HepG2 (cell line): Measurements from ENCODE around the gene PSMB11. TPM values are rescaled to one million over a fixed set of nuclear protein-coding genes. Genes with fewer than 3 reads are reported as not detected.
A peak's percentile ranks its signal among the peaks of the same experiment; 100 is the strongest.

Experiments used
- ATAC-seq: fragments of 200-7000 bp; cut with Tn5 transposase; 3 replicates; pipeline ENCODE4 v1.9.1; 2020; ENCODE audit warnings: mild to moderate bottlenecking, moderate library complexity
- BruUV-seq: library from RNA; stranded (reverse); fragments of 400-500 nt; replicated peaks from 2 replicates; lab custom pipeline; 2021; lab: Mats Ljungman, UMichigan
- CTCF ChIA-PET: fragments of 300-600 bp; formaldehyde crosslinking; extraction: SDS; loops from one replicate; lab custom pipeline; 2021; ENCODE audit warnings: low total read pairs, inconsistent platforms, low intra/inter-chr PET ratio; lab: Yijun Ruan, JAX
- POLR2A ChIA-PET: fragments of 350-600 bp; sonication (Branson Sonifier 250); formaldehyde crosslinking; loops from one replicate; lab custom pipeline; 2020; ENCODE audit warnings: antibody characterized with exemption, inconsistent platforms; lab: Yijun Ruan, JAX
- DNase-seq: peaks from one replicate; pipeline ENCODE4 v3.0.0-alpha.2; 2015; ENCODE audit warnings: low spot score
- FAIRE-seq: peaks from 3 replicates; lab custom pipeline; 2011; peaks lifted over from hg19 to GRCh38; lab: Jason Lieb, UNC
- H2AFZ ChIP-seq: one replicate; pipeline ENCODE4 v1.6.1; 2011; ENCODE audit warnings: low read length, inconsistent platforms
- H3K27ac ChIP-seq: fragments of 300-600 bp; 3 replicates; pipeline ENCODE4 v1.8.0; 2011; ENCODE audit warnings: mixed run types, mild to moderate bottlenecking, mixed read lengths, low read length, inconsistent platforms; ENCODE audit not compliant: insufficient read depth; ENCODE audit errors: extremely low read length
- H3K27me3 ChIP-seq, 2 experiments: fragments of 200-600 bp in 1 of 2; 2 replicates in 1 of 2; 3 replicates in 1 of 2; pipeline versions ENCODE4 v1.6.0 to v1.8.0; 2011; ENCODE audit warnings: low read length in 2 of 2, mild to moderate bottlenecking in 2 of 2, moderate library complexity in 2 of 2, inconsistent platforms in 1 of 2; ENCODE audit not compliant: insufficient read depth in 2 of 2, control insufficient read depth in 1 of 2
- H3K36me3 ChIP-seq, 2 experiments: fragments of 200-600 bp in 1 of 2; replicated peaks in 1 of 2; 2 replicates in 1 of 2; 3 replicates in 1 of 2; pipeline versions ENCODE4 v1.5.1 to v1.8.0; 2011; ENCODE audit warnings: low read length in 2 of 2, inconsistent platforms in 1 of 2; ENCODE audit not compliant: insufficient read depth in 2 of 2, control insufficient read depth in 1 of 2
- H3K4me1 ChIP-seq: 2 replicates; pipeline ENCODE4 v1.5.1; 2012; ENCODE audit warnings: low read length, inconsistent platforms; ENCODE audit not compliant: insufficient read depth
- H3K4me2 ChIP-seq: 2 replicates; pipeline ENCODE4 v1.6.0; 2011; ENCODE audit warnings: low read depth, low read length, inconsistent platforms
- H3K4me3 ChIP-seq, 3 experiments: fragments of 200-600 bp in 1 of 3; sonication (generic), shearing (Covaris generic) in 1 of 3; replicated peaks in 1 of 3; 2 replicates each; pipeline ENCODE4 v1.5.1; 2011 to 2016; ENCODE audit warnings: low read length in 3 of 3, inconsistent platforms in 2 of 3, low read depth in 2 of 3, mild to moderate bottlenecking in 2 of 3, control low read depth in 1 of 3, mixed read lengths in 1 of 3; ENCODE audit not compliant: insufficient read depth in 1 of 3
- H3K79me2 ChIP-seq: one replicate; pipeline ENCODE4 v1.6.1; 2011; ENCODE audit warnings: low read length, inconsistent platforms; ENCODE audit not compliant: insufficient read depth
- H3K9ac ChIP-seq: 2 replicates; pipeline ENCODE4 v1.6.0; 2011; ENCODE audit warnings: mild to moderate bottlenecking, low read depth, low read length, inconsistent platforms; ENCODE audit not compliant: insufficient read depth
- H3K9me3 ChIP-seq: 2 replicates; pipeline ENCODE4 v1.5.1; 2012; ENCODE audit warnings: mild to moderate bottlenecking, low read length
- H4K20me1 ChIP-seq: 2 replicates; pipeline ENCODE4 v1.6.0; 2011; ENCODE audit warnings: inconsistent platforms, mild to moderate bottlenecking, low read length, moderate library complexity; ENCODE audit not compliant: insufficient read depth
- EEA1 ChIP-seq: sonication (generic); formaldehyde crosslinking; IDR thresholded peaks from 2 replicates; pipeline ENCODE4 v1.5.1; 2020; ENCODE audit warnings: mild to moderate bottlenecking, missing genetic modification reagents, borderline replicate concordance
- ELF3 ChIP-seq: IDR thresholded peaks from 2 replicates; pipeline ENCODE4 v1.6.1; 2016; ENCODE audit warnings: missing genetic modification reagents, missing compliant biosample characterization
- LRRFIP1 ChIP-seq: sonication (generic); formaldehyde crosslinking; conservative IDR thresholded peaks from 2 replicates; pipeline ENCODE4 v1.4.0; 2020; ENCODE audit warnings: missing genetic modification reagents
- NFE2L1 ChIP-seq: sonication (generic); formaldehyde crosslinking; IDR thresholded peaks from 2 replicates; pipeline ENCODE4 v1.4.0; 2020; ENCODE audit warnings: missing genetic modification reagents, mild to moderate bottlenecking, borderline replicate concordance
- POLR2G ChIP-seq: fragments of 200-400 bp; formaldehyde crosslinking; IDR thresholded peaks from 2 replicates; pipeline ENCODE4 v1.6.1; 2018; ENCODE audit warnings: mild to moderate bottlenecking, low read depth, low read length, moderate library complexity
- RFXAP ChIP-seq: sonication (generic); formaldehyde crosslinking; IDR thresholded peaks from 2 replicates; pipeline ENCODE4 v1.4.0; 2020; ENCODE audit warnings: missing genetic modification reagents, borderline replicate concordance
- TARDBP ChIP-seq: sonication (generic); formaldehyde crosslinking; IDR thresholded peaks from 2 replicates; pipeline ENCODE4 v1.8.0; 2022; ENCODE audit warnings: mild to moderate bottlenecking, missing genetic modification reagents
- TEAD3 ChIP-seq: optimal IDR thresholded peaks from 2 replicates; pipeline ENCODE3; 2016; ENCODE audit warnings: borderline replicate concordance
- TFDP1 ChIP-seq: IDR thresholded peaks from 2 replicates; pipeline ENCODE4 v1.6.1; 2016; ENCODE audit warnings: missing compliant biosample characterization, missing genetic modification reagents, borderline replicate concordance
- ZNF432 ChIP-seq: sonication (generic); formaldehyde crosslinking; IDR thresholded peaks from 2 replicates; pipeline ENCODE4 v1.5.0; 2020; ENCODE audit warnings: missing genetic modification reagents, mild to moderate bottlenecking, borderline replicate concordance
- ZNF460 ChIP-seq: sonication (generic); formaldehyde crosslinking; IDR thresholded peaks from 2 replicates; pipeline ENCODE4 v1.5.1; 2020; ENCODE audit warnings: missing genetic modification reagents, mild to moderate bottlenecking, borderline replicate concordance
- ZNF512 ChIP-seq: sonication (generic); formaldehyde crosslinking; IDR thresholded peaks from 2 replicates; pipeline ENCODE4 v1.4.0; 2020; ENCODE audit warnings: mild to moderate bottlenecking, missing genetic modification reagents
- ZNF788 ChIP-seq: sonication (generic); formaldehyde crosslinking; IDR thresholded peaks from 2 replicates; pipeline ENCODE4 v1.5.0; 2020; ENCODE audit warnings: mild to moderate bottlenecking, missing genetic modification reagents, borderline replicate concordance
- ZNF83 ChIP-seq: sonication (generic); formaldehyde crosslinking; IDR thresholded peaks from 2 replicates; pipeline ENCODE4 v1.4.0; 2020; ENCODE audit warnings: missing genetic modification reagents, mild to moderate bottlenecking, borderline replicate concordance
- ZNF839 ChIP-seq: sonication (generic); formaldehyde crosslinking; IDR thresholded peaks from 2 replicates; pipeline ENCODE4 v1.4.0; 2020; ENCODE audit warnings: missing genetic modification reagents, mild to moderate bottlenecking, borderline replicate concordance
- WGBS: methylation state at CpG from one replicate; pipeline ENCODE4 v1.1.6; 2017; ENCODE audit warnings: low lambda C conversion rate; 5-methylcytosine and 5-hydroxymethylcytosine counted together
- in situ Hi-C: cut with HindIII; loops from 2 replicates; pipeline ENCODE4 v1.10.0; 2017; ENCODE audit warnings: low pct_unique_long_range_greater_than_20kb; ENCODE audit not compliant: extremely low pct_ligation_motif_present
- intact Hi-C: fragments of 100-400 bp; cut with micrococcal nuclease; formaldehyde crosslinking; loops from one replicate; pipeline ENCODE4 v1.10.0; 2022; ENCODE audit not compliant: unreplicated experiment
- polyA plus RNA-seq, 8 experiments: library from polyadenylated mRNA; depleted of rRNA in 3 of 8; stranded (reverse) in 7 of 8; unstranded in 1 of 8; fragments of >200 nt; fragmentation: Illumina TruSeq in 4 of 8; extraction: Trizol in 4 of 8; gene quantifications; 2 replicates each; pipeline versions ENCODE4 v1.2.1 to v1.2.3, GENCODE V29; 2011 to 2016; ENCODE audit warnings: low read depth in 4 of 8, missing spikeins in 1 of 8, mixed read lengths in 1 of 8; ENCODE audit not compliant: insufficient read depth in 1 of 8
- total RNA-seq, 5 experiments: library from RNA; depleted of rRNA; stranded (reverse); fragments of >200 nt; fragmentation: Illumina TruSeq; extraction: Trizol; gene quantifications; 2 replicates each; pipeline ENCODE4 v1.2.3, GENCODE V29; 2016; ENCODE audit warnings: low read depth in 1 of 5

PSMB11 gene
- total and polyA plus RNA-seq, 2 of the 13 experiments (the other 11 are each of a cell fraction or from before 2014, with no cell fraction given) = not detected

- no peak for TF ChIP-seq ELF3 (CRISPR knock-in tag)
These were observed 24.4 kb downstream of the PSMB11 start (continued) for GRCh38 chr14:23066368-23066767.

GRCh38 chr14:23066855-23067744 lies 25.1 kb downstream of the PSMB11 start:
- no TSS peak for BruUV-seq
- no peaks in the 10 kb centered on the region; a peak in 1 of 5 replicates for H3K27me3 ChIP-seq
- H3K4me3 ChIP-seq = no peak overlapping the region
- H3K79me2 ChIP-seq = peaks cover 45% of the 10 kb centered on the region
- DNase-seq (no peak), ATAC-seq (no peak), FAIRE-seq (no peak)
- POLR2A ChIA-PET = interaction anchor here (1.9 to 2.0 kb wide), 2 partner anchors 60 to 72 kb away, joined by 10 to 39 read pairs; no protein-coding TSS in a partner anchor
- H3K9me3 ChIP-seq = no peaks in the 10 kb centered on the region
- H3K4me2 ChIP-seq = no peak overlapping the region
- CTCF ChIA-PET = interaction anchor here (0.7 to 3.1 kb wide), 3 partner anchors 10 to 11 kb away, joined by 4 to 28 read pairs (median 20); partner anchors contain the start of gene CDH24
- peaks cover 12% of the 10 kb centered on the region for H4K20me1 ChIP-seq
- H3K36me3 ChIP-seq = peaks cover 52 to 76% of the 10 kb centered on the region in 2 experiments
- in situ Hi-C loops (loop anchor here (5.0 kb wide), 1 partner anchor 40 kb away; no protein-coding TSS in a partner anchor), intact Hi-C loops (no loop called here)
- H3K27ac ChIP-seq = no peak overlapping the region
- peaks cover 43% of the 10 kb centered on the region for H3K4me1 ChIP-seq
- 97% methylated on average over 23 of the region's 23 CpGs for WGBS
- no peak overlapping the region for H2AFZ ChIP-seq
- H3K9ac ChIP-seq = no peak overlapping the region
- TF ChIP-seq EEA1 (CRISPR knock-in tag) (0 out of 2 replicates have a peak, but pooled peaks have one; percentile 39), LRRFIP1 (no peak), NFE2L1 (CRISPR knock-in tag) (0 out of 2 replicates have a peak, but pooled peaks have one; percentile 21), POLR2G (0 out of 2 replicates have a peak, but pooled peaks have one; percentile 18), TFDP1 (CRISPR knock-in tag) (0 out of 2 replicates have a peak, but pooled peaks have one; percentile 19), ZNF788 (CRISPR knock-in tag) (0 out of 2 replicates have a peak, but pooled peaks have one; percentile 2), ZNF83 (CRISPR knock-in tag) (0 out of 2 replicates have a peak, but pooled peaks have one; percentile 31), ZNF512 (CRISPR knock-in tag) (peak; percentile 44; the same call in 1 of the 2 replicates), RFXAP (no peak), TARDBP (CRISPR knock-in tag) (0 out of 2 replicates have a peak, but pooled peaks have one; percentile 23), ZNF460 (CRISPR knock-in tag) (no peak), ZNF432 (CRISPR knock-in tag) (0 out of 2 replicates have a peak, but pooled peaks have one; percentile 16), ZNF839 (peak; percentile 38; the same call in 1 of the 2 replicates), TEAD3 (CRISPR knock-in tag) (peak; percentile 4)
